Measurements from ENCODE around the gene NOTCH1. TPM values are rescaled to one million over a fixed set of nuclear protein-coding genes. Genes with fewer than 3 reads are reported as not detected.

NOTCH1 gene
- polyA plus RNA-seq, 3 donors, result 23.6 to 40.9 (median 36.2) TPM

GRCh38 chr9:136465500-136466154, 80.2 kb downstream of the NOTCH1 start:
- DNase-seq (ENCODE audit: extremely low read depth in 1 of 11, low read depth in 9 of 11, low spot score in 4 of 11), result no peak

GRCh38 chr9:136464241-136464640, 81.6 kb downstream of the NOTCH1 start:
- DNase-seq (ENCODE audit: extremely low read depth in 1 of 11, low read depth in 9 of 11, low spot score in 4 of 11), result no peak

GRCh38 chr9:136463578-136463977, 82.3 kb downstream of the NOTCH1 start:
- DNase-seq (ENCODE audit: extremely low read depth in 1 of 11, low read depth in 9 of 11, low spot score in 4 of 11), result no peak

GRCh38 chr9:136462664-136463063, 83.2 kb downstream of the NOTCH1 start:
- DNase-seq (ENCODE audit: extremely low read depth in 1 of 11, low read depth in 9 of 11, low spot score in 4 of 11), result no peak

GRCh38 chr9:136460772-136461325, 85.0 kb downstream of the NOTCH1 start:
- DNase-seq (ENCODE audit: extremely low read depth in 1 of 11, low read depth in 9 of 11, low spot score in 4 of 11), result no peak

GRCh38 chr9:136459425-136459824, 86.4 kb downstream of the NOTCH1 start:
- DNase-seq (ENCODE audit: extremely low read depth in 1 of 11, low read depth in 9 of 11, low spot score in 4 of 11), result no peak

- DNase-seq (ENCODE audit: extremely low read depth in 1 of 11, low read depth in 9 of 11, low spot score in 4 of 11), result no peak
These were observed 88.5 kb downstream of the NOTCH1 start for GRCh38 chr9:136457326-136457725.

- no peak for DNase-seq (ENCODE audit: extremely low read depth in 1 of 11, low read depth in 9 of 11, low spot score in 4 of 11)
These were observed 89.6 kb downstream of the NOTCH1 start for GRCh38 chr9:136456258-136456657.

- no peak for DNase-seq (ENCODE audit: extremely low read depth in 1 of 11, low read depth in 9 of 11, low spot score in 4 of 11)
These were observed 90.5 kb downstream of the NOTCH1 start for GRCh38 chr9:136455043-136456002.

GRCh38 chr9:136454026-136454796, 91.6 kb downstream of the NOTCH1 start:
- DNase-seq (ENCODE audit: extremely low read depth in 1 of 11, low read depth in 9 of 11, low spot score in 4 of 11), result no peak

- no peak for DNase-seq (ENCODE audit: extremely low read depth in 1 of 11, low read depth in 9 of 11, low spot score in 4 of 11)
These were observed 92.5 kb downstream of the NOTCH1 start for GRCh38 chr9:136453326-136453725.

- no peak for DNase-seq (ENCODE audit: extremely low read depth in 1 of 11, low read depth in 9 of 11, low spot score in 4 of 11)
These were observed 94.5 kb downstream of the NOTCH1 start for GRCh38 chr9:136451221-136451877.

- no peak for DNase-seq (ENCODE audit: extremely low read depth in 1 of 11, low read depth in 9 of 11, low spot score in 4 of 11)
These were observed 97.2 kb downstream of the NOTCH1 start for GRCh38 chr9:136448655-136449054.

- DNase-seq (ENCODE audit: extremely low read depth in 1 of 11, low read depth in 9 of 11, low spot score in 4 of 11), result no peak
These were observed 98.6 kb downstream of the NOTCH1 start for GRCh38 chr9:136447173-136447778.

GRCh38 chr9:136445799-136446198, 100.0 kb downstream of the NOTCH1 start:
- no peak for DNase-seq (ENCODE audit: extremely low read depth in 1 of 11, low read depth in 9 of 11, low spot score in 4 of 11)
